AG09309 (cell line): ENCODE data around the gene CAPN5.
"Not testable (repeated sequence)": the region's sequence is repeated elsewhere in the genome, so short reads cannot be mapped to it uniquely, and the experiment has no call there.

Experiments used
- DNase-seq: peaks from one replicate; pipeline ENCODE4 v3.0.0-alpha.2; 2010; ENCODE audit warnings: low read depth
- H3K4me3 ChIP-seq: 2 replicates; pipeline ENCODE4 v1.5.1; 2011; ENCODE audit warnings: mild to moderate bottlenecking, low read depth, low read length, moderate library complexity; ENCODE audit not compliant: control insufficient read depth
- TF ChIP-seq, protein P1 (sequence below): IDR thresholded peaks from 2 replicates; pipeline ENCODE4 v1.5.1; 2011; ENCODE audit warnings: mild to moderate bottlenecking, low read depth, low read length, inconsistent platforms; ENCODE audit not compliant: insufficient read depth, control insufficient read depth; ENCODE audit errors: missing control alignments

CAPN5 gene

DNA sequence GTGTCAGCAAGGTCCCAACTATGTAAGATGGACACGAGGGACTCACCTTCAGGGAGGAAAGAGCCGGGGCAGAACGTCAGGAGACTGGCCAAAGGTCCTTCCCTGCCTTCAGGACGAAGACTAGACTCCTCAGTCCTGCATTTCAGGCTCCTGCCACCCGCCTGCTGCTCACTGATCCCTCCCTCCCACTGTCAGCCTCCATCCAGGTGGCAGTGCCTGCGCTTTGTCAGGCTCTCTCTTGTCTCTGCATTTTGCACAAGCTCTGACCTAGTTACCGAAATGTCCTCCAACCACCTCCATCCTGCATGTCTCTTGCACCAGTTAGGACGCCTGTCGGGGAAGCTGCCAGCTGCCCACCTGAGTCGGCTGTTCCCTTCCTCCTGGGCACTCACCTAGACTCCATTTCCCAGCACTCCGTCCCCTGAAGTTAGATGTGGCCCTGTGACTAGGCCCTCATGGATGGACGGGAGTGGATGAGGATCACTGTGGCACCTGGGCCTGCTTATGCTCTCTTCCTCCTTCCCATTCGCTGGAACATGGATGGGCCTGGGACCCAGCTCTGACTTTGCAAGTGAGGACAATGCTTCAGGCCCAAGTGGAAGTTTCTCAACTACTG lies 24.6 kb upstream of the CAPN5 start:
- TF ChIP-seq, protein P1, sequence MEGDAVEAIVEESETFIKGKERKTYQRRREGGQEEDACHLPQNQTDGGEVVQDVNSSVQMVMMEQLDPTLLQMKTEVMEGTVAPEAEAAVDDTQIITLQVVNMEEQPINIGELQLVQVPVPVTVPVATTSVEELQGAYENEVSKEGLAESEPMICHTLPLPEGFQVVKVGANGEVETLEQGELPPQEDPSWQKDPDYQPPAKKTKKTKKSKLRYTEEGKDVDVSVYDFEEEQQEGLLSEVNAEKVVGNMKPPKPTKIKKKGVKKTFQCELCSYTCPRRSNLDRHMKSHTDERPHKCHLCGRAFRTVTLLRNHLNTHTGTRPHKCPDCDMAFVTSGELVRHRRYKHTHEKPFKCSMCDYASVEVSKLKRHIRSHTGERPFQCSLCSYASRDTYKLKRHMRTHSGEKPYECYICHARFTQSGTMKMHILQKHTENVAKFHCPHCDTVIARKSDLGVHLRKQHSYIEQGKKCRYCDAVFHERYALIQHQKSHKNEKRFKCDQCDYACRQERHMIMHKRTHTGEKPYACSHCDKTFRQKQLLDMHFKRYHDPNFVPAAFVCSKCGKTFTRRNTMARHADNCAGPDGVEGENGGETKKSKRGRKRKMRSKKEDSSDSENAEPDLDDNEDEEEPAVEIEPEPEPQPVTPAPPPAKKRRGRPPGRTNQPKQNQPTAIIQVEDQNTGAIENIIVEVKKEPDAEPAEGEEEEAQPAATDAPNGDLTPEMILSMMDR = no peak
- no peak for DNase-seq
- H3K4me3 ChIP-seq = no peak overlapping the region

DNA sequence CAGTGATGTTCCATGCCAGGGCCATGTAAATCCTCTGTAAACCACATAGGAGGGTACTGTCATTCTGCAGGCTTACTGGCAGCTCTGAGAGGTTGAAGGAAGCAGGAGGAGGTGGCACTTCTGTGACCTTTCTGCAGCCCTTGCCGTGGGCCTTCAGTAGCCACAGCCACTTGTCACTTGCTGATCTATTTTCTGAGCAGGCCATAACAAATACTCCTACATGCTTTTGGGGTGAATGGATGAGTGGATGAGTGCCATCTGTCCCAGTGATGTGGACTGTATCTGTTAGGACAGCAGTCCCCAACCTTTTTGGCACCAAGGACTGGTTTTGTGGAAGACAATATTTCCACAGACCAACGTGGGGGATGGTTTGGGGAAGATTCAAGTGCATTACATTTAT lies 22.4 kb upstream of the CAPN5 start:
- H3K4me3 ChIP-seq = no peak overlapping the region
- TF ChIP-seq, protein P1 = no peak
- DNase-seq = no peak

DNA sequence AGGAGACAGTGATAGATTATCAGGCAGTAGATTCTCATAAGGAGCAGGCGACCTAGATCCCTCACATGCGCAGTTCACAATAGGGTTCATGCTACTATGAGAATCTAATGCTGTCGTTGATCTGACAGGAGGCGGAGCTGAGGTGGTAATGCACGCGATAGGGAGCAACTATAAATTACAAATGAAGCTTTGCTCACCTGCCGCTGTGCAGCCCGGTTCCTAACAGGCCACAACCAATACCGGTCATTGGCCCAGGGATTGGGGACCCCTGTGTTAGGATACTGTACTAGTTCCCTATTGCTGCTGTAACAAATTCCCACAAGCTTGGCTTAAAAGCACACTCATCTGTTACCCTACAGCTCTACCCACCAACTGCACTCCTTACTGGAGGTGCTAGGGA lies 21.9 kb upstream of the CAPN5 start:
- no peak overlapping the region for H3K4me3 ChIP-seq
- TF ChIP-seq, protein P1 = no peak
- DNase-seq = no peak

DNA sequence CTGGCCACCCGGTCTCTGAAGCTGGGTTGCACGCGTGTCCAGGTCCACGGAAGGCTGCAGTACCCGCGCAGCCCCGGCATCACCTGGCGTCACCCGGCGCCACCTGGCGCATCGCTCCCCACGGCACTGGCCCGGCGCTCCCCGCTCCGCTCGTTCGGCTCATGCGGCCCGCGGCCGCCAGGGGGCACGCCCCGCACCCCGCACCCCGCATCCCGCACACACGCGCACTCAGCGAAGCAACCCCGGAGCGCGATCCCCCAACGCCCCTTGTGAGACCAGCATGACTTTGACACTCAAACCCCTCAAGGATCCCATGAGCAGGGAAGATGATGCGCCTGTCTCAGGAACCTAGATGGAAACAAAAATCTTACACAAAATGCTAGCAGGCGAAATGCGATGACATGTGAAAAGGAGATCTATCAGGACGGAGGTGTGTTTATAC lies 20.7 kb upstream of the CAPN5 start:
- TF ChIP-seq, protein P1 = peak; percentile 55
- DNase-seq = no peak
- H3K4me3 ChIP-seq = no peak overlapping the region

DNA sequence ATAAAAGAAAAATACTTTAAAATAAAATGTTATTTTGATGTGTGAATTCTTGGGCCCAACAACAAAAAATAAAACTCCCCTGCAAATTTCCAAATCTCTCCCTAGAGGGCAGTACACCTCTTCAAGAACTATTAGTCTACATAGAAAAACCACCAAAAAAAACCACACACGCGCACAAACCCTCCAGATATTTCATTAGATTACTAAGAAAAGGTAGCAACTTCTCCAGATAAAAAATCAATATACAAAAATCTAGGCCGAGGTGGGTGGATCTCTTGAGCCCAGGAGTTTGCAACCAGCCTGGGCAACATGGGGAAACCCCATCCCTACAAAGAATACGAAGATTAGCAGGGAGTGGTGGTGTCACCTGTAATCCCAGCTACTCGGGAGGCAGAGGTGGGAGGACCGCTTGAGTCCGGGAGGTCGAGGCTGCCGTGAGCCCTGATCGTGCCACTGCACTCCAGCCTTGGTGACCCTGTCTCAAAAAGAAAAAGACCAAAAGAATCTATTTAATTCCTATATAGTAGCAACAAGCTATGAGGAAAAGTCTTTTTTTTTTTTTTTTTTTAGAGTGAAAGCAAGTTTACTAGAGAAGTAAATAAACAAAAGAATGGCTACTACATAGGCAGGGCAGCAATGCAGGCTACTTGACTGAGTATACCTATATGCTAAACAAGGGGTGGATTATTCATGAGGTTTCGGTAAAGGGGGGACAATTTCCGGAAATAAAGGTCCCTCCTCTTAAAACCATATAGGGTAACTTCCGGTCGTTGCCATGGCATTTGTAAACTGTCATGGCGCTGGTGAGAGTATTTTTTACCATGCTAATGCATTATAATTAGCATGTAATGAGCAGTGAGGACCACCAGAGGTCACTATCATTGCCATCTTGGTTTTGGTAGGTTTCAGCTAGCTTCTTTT lies 19.5 kb upstream of the CAPN5 start:
- TF ChIP-seq, protein P1 = peak; percentile 61
- DNase-seq = peak; percentile 78
- H3K4me3 ChIP-seq = peak overlapping the region; percentile 54

DNA sequence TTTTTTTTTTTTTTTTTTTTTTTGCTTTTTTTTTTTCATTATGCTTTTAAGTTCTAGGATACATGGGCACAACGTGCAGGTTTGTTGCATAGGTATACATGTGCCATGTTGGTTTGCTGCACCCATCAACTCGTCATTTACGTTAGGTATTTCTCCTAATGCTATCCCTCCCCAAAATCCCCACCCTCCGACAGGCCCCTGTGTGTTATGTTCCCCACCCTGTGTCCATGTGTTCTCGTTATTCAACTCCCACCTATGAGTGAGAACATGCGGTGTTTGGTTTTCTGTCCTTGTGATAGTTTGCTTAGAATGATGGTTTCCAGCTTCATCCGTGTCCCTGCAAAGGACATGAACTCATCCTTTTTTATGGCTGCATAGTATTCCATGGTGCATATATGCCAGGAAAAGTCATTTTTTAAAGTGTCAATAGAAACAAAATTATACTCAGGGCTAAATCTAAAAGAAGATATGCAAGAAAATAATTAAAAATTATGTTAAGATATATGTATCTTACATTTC lies 18.8 kb upstream of the CAPN5 start:
- not testable (repeated sequence) for DNase-seq, H3K4me3 ChIP-seq

DNA sequence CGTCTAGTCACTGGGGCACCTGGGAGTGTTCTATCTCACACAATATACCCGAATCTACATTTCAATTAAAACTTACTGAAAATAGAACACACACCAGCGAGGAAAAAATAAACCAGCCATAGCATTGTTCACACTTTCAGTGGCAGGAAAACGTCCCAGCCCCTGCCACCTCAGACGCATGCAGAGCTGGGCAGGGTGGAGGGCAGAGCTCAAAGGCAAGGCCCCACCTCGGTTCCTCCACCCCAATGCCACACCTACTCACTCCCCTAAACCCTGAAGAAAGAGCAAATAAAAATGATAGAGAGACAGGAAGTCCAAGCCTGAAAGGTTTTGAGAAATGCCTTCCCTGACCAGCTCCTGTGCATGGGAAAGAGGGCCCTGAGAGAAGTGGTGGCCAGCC lies 17.7 kb upstream of the CAPN5 start:
- TF ChIP-seq, protein P1 = no peak
- H3K4me3 ChIP-seq = no peak overlapping the region

More for the DNA sequence above, 17.7 kb upstream of the CAPN5 start:
- DNase-seq = no peak
